B cell (primary cell): ENCODE data around the gene RALBP1. TPM values are rescaled to one million over a fixed set of nuclear protein-coding genes. Genes with fewer than 3 reads are reported as not detected.

ENCODE experiments used
- ATAC-seq: fragments of 200-7000 bp; cut with Tn5 transposase; one replicate; pipeline ENCODE4 v1.10.0; 2021; ENCODE audit warnings: low read depth, mild to moderate bottlenecking, moderate number of reproducible peaks, moderate library complexity
- CTCF ChIA-PET: fragments of 350-600 bp; sonication (Branson Sonifier 250); formaldehyde crosslinking; loops from one replicate; lab custom pipeline; 2021; ENCODE audit warnings: antibody characterized with exemption, inconsistent platforms; lab: Charles Lee
- POLR2A ChIA-PET: fragments of 350-600 bp; sonication (Branson Sonifier 250); formaldehyde crosslinking; loops from one replicate; lab custom pipeline; 2021; ENCODE audit warnings: antibody characterized with exemption; lab: Charles Lee
- DNase-seq: peaks from one replicate; pipeline ENCODE4 v3.0.0; 2013
- H2AFZ ChIP-seq: 2 replicates; pipeline ENCODE4 v1.6.1; 2012; ENCODE audit warnings: mild to moderate bottlenecking, low read depth, low read length; ENCODE audit not compliant: insufficient read depth, poor library complexity, severe bottlenecking
- H3K27ac ChIP-seq, 2 donors: 1 replicate in 1 of 2; 2 replicates in 1 of 2; pipeline ENCODE4 v1.5.1; 2012 to 2013; ENCODE audit warnings: low read length in 2 of 2, mild to moderate bottlenecking in 2 of 2, moderate library complexity in 1 of 2
- H3K27me3 ChIP-seq, 4 experiments: fragments of 200-600 bp in 1 of 4; sonication (generic) in 1 of 4; replicated peaks in 1 of 4; 1 replicate in 2 of 4; 2 replicates in 2 of 4; pipeline versions ENCODE4 v1.6.1 to v1.7.0; 2013 to 2016; ENCODE audit warnings: low read length in 3 of 4, mild to moderate bottlenecking in 2 of 4, mixed read lengths in 1 of 4, moderate library complexity in 1 of 4; ENCODE audit not compliant: insufficient read depth in 4 of 4, control insufficient read depth in 3 of 4; ENCODE audit errors: control extremely low read depth in 1 of 4
- H3K36me3 ChIP-seq, 2 experiments: replicated peaks in 1 of 2; 1 replicate in 1 of 2; 2 replicates in 1 of 2; pipeline versions ENCODE4 v1.6.1 to v1.7.1; 2013; ENCODE audit warnings: low read length in 1 of 2; ENCODE audit not compliant: insufficient read depth in 2 of 2, control insufficient read depth in 1 of 2; ENCODE audit errors: control extremely low read depth in 1 of 2, extremely low read depth in 1 of 2
- H3K4me1 ChIP-seq, 2 donors: fragments of 200-600 bp in 1 of 2; sonication (generic) in 1 of 2; 1 replicate in 1 of 2; 2 replicates in 1 of 2; pipeline versions ENCODE4 v1.5.1 to v1.6.1; 2013 to 2017; ENCODE audit warnings: low read length in 2 of 2; ENCODE audit not compliant: control insufficient read depth in 2 of 2, insufficient read depth in 2 of 2
- H3K4me2 ChIP-seq: replicated peaks from 2 replicates; pipeline ENCODE3; 2012; ENCODE audit warnings: mild to moderate bottlenecking, low read depth, low read length; ENCODE audit not compliant: poor library complexity, severe bottlenecking
- H3K4me3 ChIP-seq, 5 experiments: fragments of 200-600 bp in 1 of 5; sonication (generic) in 1 of 5; 1 replicate in 3 of 5; 2 replicates in 2 of 5; pipeline versions ENCODE4 v1.5.1 to v1.7.0; 2011 to 2016; ENCODE audit warnings: low read length in 4 of 5, mild to moderate bottlenecking in 4 of 5, low read depth in 2 of 5, control low read depth in 1 of 5, moderate library complexity in 1 of 5; ENCODE audit not compliant: insufficient read depth in 1 of 5; ENCODE audit errors: control extremely low read depth in 1 of 5, extremely low read depth in 1 of 5
- H3K79me2 ChIP-seq: fragments of 200-600 bp; sonication (generic); one replicate; pipeline ENCODE4 v1.6.0; 2016; ENCODE audit warnings: low read length; ENCODE audit not compliant: control insufficient read depth, insufficient read depth
- H3K9ac ChIP-seq: fragments of 200-600 bp; sonication (generic); 2 replicates; pipeline ENCODE4 v1.6.1; 2017; ENCODE audit warnings: mild to moderate bottlenecking, low read length, moderate library complexity
- H3K9me3 ChIP-seq, 3 donors: one replicate each; pipeline versions ENCODE4 v1.6.1 to v1.7.1; 2013; ENCODE audit warnings: low read length in 2 of 3; ENCODE audit not compliant: control insufficient read depth in 2 of 3, insufficient read depth in 1 of 3; ENCODE audit errors: control extremely low read depth in 1 of 3
- H4K20me1 ChIP-seq: 2 replicates; pipeline ENCODE4 v1.6.0; 2012; ENCODE audit warnings: mild to moderate bottlenecking, low read length; ENCODE audit not compliant: insufficient read depth, control insufficient read depth, poor library complexity, severe bottlenecking
- H3K27ac Mint-ChIP-seq: one replicate; pipeline ENCODE4 v1.8.0; 2021; ENCODE audit warnings: mixed read lengths
- H3K27me3 Mint-ChIP-seq: one replicate; pipeline ENCODE4 v1.8.0; 2021; ENCODE audit warnings: mixed read lengths
- H3K4me1 Mint-ChIP-seq: one replicate; pipeline ENCODE4 v1.8.0; 2021; ENCODE audit warnings: mixed read lengths
- H3K4me3 Mint-ChIP-seq: one replicate; pipeline ENCODE4 v1.8.0; 2021; ENCODE audit warnings: mixed read lengths
- H3K9me3 Mint-ChIP-seq: one replicate; pipeline ENCODE4 v1.8.0; 2022; ENCODE audit warnings: mixed read lengths; ENCODE audit not compliant: insufficient read depth
- EZH2 ChIP-seq: IDR thresholded peaks from 2 replicates; pipeline ENCODE4 v1.6.1; 2012; ENCODE audit warnings: borderline replicate concordance, low read depth, mild to moderate bottlenecking, moderate library complexity, low read length; ENCODE audit not compliant: insufficient read depth, poor library complexity, severe bottlenecking
- WGBS: methylation state at CpG from one replicate; pipeline ENCODE4 v1.1.5; 2013; ENCODE audit warnings: missing lambda C conversion rate; ENCODE audit not compliant: insufficient coverage; 5-methylcytosine and 5-hydroxymethylcytosine counted together
- intact Hi-C: fragments of 100-400 bp; cut with micrococcal nuclease; formaldehyde crosslinking; loops from one replicate; pipeline ENCODE4 v1.10.0; 2022
- polyA plus RNA-seq: library from polyadenylated mRNA; depleted of rRNA; stranded (reverse); fragments of >200 nt; gene quantifications from 2 replicates; pipeline ENCODE4 v1.2.3, GENCODE V29; 2012
- total RNA-seq, 2 donors: library from RNA; stranded (reverse); fragments of 120-200 nt in 1 of 2; gene quantifications; 1 replicate in 1 of 2; 2 replicates in 1 of 2; pipeline versions ENCODE4 v1.2.3 to v1.2.4, GENCODE V29; 2013 to 2022
- TF ChIP-seq, protein P1 (sequence below): fragments of 200-600 bp; IDR thresholded peaks from one replicate; pipeline ENCODE4 v1.8.0; 2022; ENCODE audit warnings: antibody characterized with exemption, mild to moderate bottlenecking

RALBP1 gene
- total and polyA plus RNA-seq, 2 donors (not counting 1 experiment from before 2014, with no cell fraction given), result 14.9 to 38.0 TPM

DNA sequence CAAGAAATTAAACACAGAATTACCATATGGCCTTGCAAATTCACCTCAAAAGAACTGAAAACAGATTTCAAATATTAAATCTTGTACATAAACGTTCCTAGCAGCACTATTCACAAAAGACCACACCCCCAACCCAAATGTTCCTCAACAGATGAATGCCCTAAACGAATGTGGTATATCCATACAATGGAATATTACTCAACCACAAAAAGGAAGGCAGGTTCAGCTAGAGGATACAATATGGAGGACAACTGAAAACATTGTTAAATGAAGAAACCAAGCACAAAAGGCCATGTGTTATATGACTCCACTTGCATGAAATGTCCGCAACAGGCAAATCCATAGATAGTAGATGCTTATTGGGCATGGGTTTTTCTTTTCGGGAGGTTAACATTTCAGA lies 77.3 kb downstream of the RALBP1 start:
- Histone ChIP-seq H3K9ac (no peak overlapping the region), H3K4me1 (no peaks in the 10 kb centered on the region), H3K4me2 (no peak overlapping the region), H3K27ac (no peak overlapping the region), H3K4me3 (no peak overlapping the region), H4K20me1 (no peaks in the 10 kb centered on the region), H3K79me2 (no peaks in the 10 kb centered on the region), H3K36me3 (peaks cover 11 to 73% of the 10 kb centered on the region in 2 experiments), H3K9me3 (peaks cover 0 to 3% (median 0%) of the 10 kb centered on the region in 3 donors), H2AFZ (no peak overlapping the region), H3K27me3 (no peaks in the 10 kb centered on the region)
- Mint-ChIP-seq H3K27ac (no peak overlapping the region), H3K9me3 (no peaks in the 10 kb centered on the region), H3K4me3 (no peak overlapping the region), H3K4me1 (no peaks in the 10 kb centered on the region), H3K27me3 (no peaks in the 10 kb centered on the region)
- no peak for TF ChIP-seq EZH2
- TF ChIP-seq, protein P1, sequence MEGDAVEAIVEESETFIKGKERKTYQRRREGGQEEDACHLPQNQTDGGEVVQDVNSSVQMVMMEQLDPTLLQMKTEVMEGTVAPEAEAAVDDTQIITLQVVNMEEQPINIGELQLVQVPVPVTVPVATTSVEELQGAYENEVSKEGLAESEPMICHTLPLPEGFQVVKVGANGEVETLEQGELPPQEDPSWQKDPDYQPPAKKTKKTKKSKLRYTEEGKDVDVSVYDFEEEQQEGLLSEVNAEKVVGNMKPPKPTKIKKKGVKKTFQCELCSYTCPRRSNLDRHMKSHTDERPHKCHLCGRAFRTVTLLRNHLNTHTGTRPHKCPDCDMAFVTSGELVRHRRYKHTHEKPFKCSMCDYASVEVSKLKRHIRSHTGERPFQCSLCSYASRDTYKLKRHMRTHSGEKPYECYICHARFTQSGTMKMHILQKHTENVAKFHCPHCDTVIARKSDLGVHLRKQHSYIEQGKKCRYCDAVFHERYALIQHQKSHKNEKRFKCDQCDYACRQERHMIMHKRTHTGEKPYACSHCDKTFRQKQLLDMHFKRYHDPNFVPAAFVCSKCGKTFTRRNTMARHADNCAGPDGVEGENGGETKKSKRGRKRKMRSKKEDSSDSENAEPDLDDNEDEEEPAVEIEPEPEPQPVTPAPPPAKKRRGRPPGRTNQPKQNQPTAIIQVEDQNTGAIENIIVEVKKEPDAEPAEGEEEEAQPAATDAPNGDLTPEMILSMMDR, result no peak
- WGBS, result no CpG with 5 or more reads among the region's 4 CpGs
- POLR2A ChIA-PET, result no interaction called here
- intact Hi-C loops, result no loop called here
- CTCF ChIA-PET, result interaction anchor here (1.3 kb wide), 1 partner anchor 23 kb away, joined by 3 read pairs; no protein-coding TSS in a partner anchor
- DNase-seq (no peak), ATAC-seq (no peak)

DNA sequence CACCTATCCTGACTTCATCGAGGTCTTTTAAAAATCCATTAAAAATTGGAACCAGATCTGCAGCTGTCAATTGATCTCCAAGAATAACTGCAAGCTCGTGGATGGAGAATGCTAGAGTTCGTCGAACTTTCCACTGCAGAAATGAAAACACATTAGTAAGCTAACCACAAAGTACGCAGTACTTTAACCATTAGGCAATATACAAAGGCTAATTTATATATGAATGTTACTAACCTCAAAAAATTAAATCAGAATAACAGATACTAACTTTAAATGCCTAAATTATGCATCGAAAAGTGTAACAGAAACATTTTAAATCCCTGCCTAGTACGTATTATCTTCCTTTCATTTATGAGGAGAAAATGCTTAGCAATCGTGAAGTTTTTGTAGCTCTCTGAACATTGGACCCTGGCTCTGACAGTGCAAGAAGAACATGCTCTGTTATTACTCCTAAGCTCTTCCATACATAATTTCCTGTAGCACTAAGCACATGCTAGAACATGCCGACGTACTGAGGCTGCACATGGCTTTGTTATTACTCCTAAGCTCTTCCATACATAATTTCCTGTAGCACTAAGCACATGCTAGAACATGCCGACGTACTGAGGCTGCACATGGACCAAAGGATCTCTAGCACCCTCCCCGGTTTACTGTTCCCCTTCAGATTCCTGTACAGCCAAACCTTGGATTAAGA lies 82.1 kb downstream of the RALBP1 start:
- no peak for ATAC-seq
- DNase-seq, result no peak
- no peak overlapping the region for H3K27ac ChIP-seq
- H3K9me3 ChIP-seq, result peaks cover 0 to 3% (median 0%) of the 10 kb centered on the region in 3 donors
- Mint-ChIP-seq H3K9me3 (no peaks in the 10 kb centered on the region), H3K27ac (no peak overlapping the region), H3K27me3 (no peaks in the 10 kb centered on the region), H3K4me3 (no peak overlapping the region), H3K4me1 (no peaks in the 10 kb centered on the region)
- H2AFZ ChIP-seq, result no peak overlapping the region
- no peak overlapping the region for H3K9ac ChIP-seq
- peaks cover 15 to 53% of the 10 kb centered on the region in 2 experiments for H3K36me3 ChIP-seq
- no peak overlapping the region for H3K4me2 ChIP-seq
- intact Hi-C loops, result no loop called here
- ChIA-PET POLR2A (no interaction called here), CTCF (no interaction called here)
- no peaks in the 10 kb centered on the region for H3K79me2 ChIP-seq
- 100% methylated on average over 1 of the region's 13 CpGs for WGBS
- H3K4me1 ChIP-seq, result no peaks in the 10 kb centered on the region
- H3K4me3 ChIP-seq, result no peak overlapping the region
- H4K20me1 ChIP-seq, result no peaks in the 10 kb centered on the region
- H3K27me3 ChIP-seq, result no peaks in the 10 kb centered on the region
- TF ChIP-seq, protein P1, result no peak
- TF ChIP-seq EZH2, result no peak
